ENCODE results near the gene SETDB2. TPM values are rescaled to one million over a fixed set of nuclear protein-coding genes. Genes with fewer than 3 reads are reported as not detected.
A peak's percentile ranks its signal among the peaks of the same experiment; 100 is the strongest.

SETDB2 gene
- total RNA-seq, 6 experiments from 2014 or later = 3.7 to 6.7 (median 4.6) TPM

- TF ChIP-seq CTCF (IDR thresholded peaks at IDR 0.05) (no peak), POLR2A (IDR thresholded peaks at IDR 0.05) (no peak)
- Histone ChIP-seq H3K27me3 (no peaks in the 10 kb centered on the region), H3K4me3 (no peak overlapping the region), H3K27ac (no peak overlapping the region), H3K36me3 (no peaks in the 10 kb centered on the region), H3K9me3 (no peaks in the 10 kb centered on the region), H3K4me1 (no peaks in the 10 kb centered on the region)
- ATAC-seq (no peak), DNase-seq (no peak)
- intact Hi-C loops (cut with DNase I) = no loop called here
- WGBS (ENCODE audit: insufficient coverage, low coverage, low lambda C conversion rate, missing lambda C conversion rate) = 76% methylated on average over 1 of the region's 1 CpG
Observed at GRCh38 chr13:49399801-49400472, 44.1 kb upstream of the SETDB2 start.

- Histone ChIP-seq H3K4me3 (no peak overlapping the region), H3K4me1 (no peaks in the 10 kb centered on the region), H3K9me3 (no peaks in the 10 kb centered on the region), H3K36me3 (no peaks in the 10 kb centered on the region), H3K27ac (no peak overlapping the region), H3K27me3 (no peaks in the 10 kb centered on the region)
- intact Hi-C loops (cut with DNase I) = no loop called here
- peak; percentile 48 to 73 (median 67) for ATAC-seq
- DNase-seq = no peak
- 51% methylated on average over 7 of the region's 7 CpGs for WGBS (ENCODE audit: insufficient coverage, low coverage, low lambda C conversion rate, missing lambda C conversion rate)
- TF ChIP-seq CTCF (IDR thresholded peaks at IDR 0.05) (no peak), POLR2A (IDR thresholded peaks at IDR 0.05) (no peak)
Observed at GRCh38 chr13:49400755-49401659, 43.1 kb upstream of the SETDB2 start.

GRCh38 chr13:49403996-49404702, 39.9 kb upstream of the SETDB2 start:
- Histone ChIP-seq H3K9me3 (no peaks in the 10 kb centered on the region), H3K36me3 (no peaks in the 10 kb centered on the region), H3K27ac (no peak overlapping the region), H3K4me1 (no peaks in the 10 kb centered on the region), H3K4me3 (no peak overlapping the region), H3K27me3 (no peaks in the 10 kb centered on the region)
- WGBS (ENCODE audit: insufficient coverage, low coverage, low lambda C conversion rate, missing lambda C conversion rate) = 78% methylated on average over 5 of the region's 7 CpGs
- no peak for ATAC-seq
- intact Hi-C loops (cut with DNase I) = no loop called here
- no peak for DNase-seq
- TF ChIP-seq CTCF (IDR thresholded peaks at IDR 0.05) (no peak), POLR2A (IDR thresholded peaks at IDR 0.05) (no peak)

- Histone ChIP-seq H3K9me3 (no peaks in the 10 kb centered on the region), H3K36me3 (no peaks in the 10 kb centered on the region), H3K4me1 (no peaks in the 10 kb centered on the region), H3K27ac (no peak overlapping the region), H3K4me3 (no peak overlapping the region), H3K27me3 (no peaks in the 10 kb centered on the region)
- no peak for TF ChIP-seq CTCF (IDR thresholded peaks at IDR 0.05)
- TF ChIP-seq POLR2A (IDR thresholded peaks at IDR 0.05) = no peak
- ATAC-seq (no peak), DNase-seq (no peak)
- intact Hi-C loops (cut with DNase I) = no loop called here
- WGBS (ENCODE audit: insufficient coverage, low coverage, low lambda C conversion rate, missing lambda C conversion rate) = no CpG with 5 or more reads among the region's 1 CpG
Observed at GRCh38 chr13:49404703-49405020, 39.4 kb upstream of the SETDB2 start.
